K562 (cell line): ENCODE measurements around the gene CBX1. TPM values are rescaled to one million over a fixed set of nuclear protein-coding genes. Genes with fewer than 3 reads are reported as not detected.

Source experiments
- ATAC-seq: fragments of 200-7000 bp; cut with Tn5 transposase; 3 replicates; pipeline ENCODE4 v1.9.1; 2020; ENCODE audit warnings: moderate library complexity
- BruUV-seq: library from RNA; stranded (reverse); fragments of 400-500 nt; replicated peaks from 2 replicates; lab custom pipeline; 2021; lab: Mats Ljungman, UMichigan
- CTCF ChIA-PET: fragments of 300-600 bp; formaldehyde crosslinking; extraction: SDS; loops from one replicate; lab custom pipeline; 2021; ENCODE audit warnings: low intra/inter-chr PET ratio; lab: Yijun Ruan, JAX
- POLR2A ChIA-PET: fragments of 300-600, 350-650 bp; sonication (Branson Sonifier 250); formaldehyde crosslinking; extraction: SDS; loops from one replicate; lab custom pipeline; 2021; ENCODE audit warnings: antibody characterized with exemption, inconsistent platforms; lab: Yijun Ruan, JAX
- DNase-seq, 4 experiments: peaks; one replicate each; pipeline versions ENCODE4 v3.0.0 to v3.0.0-alpha.2; 2011 to 2018; ENCODE audit warnings: low spot score in 3 of 4, mixed read lengths in 3 of 4; ENCODE audit errors: extremely low read depth in 1 of 4
- FAIRE-seq: peaks from 2 replicates; lab custom pipeline; 2011; peaks lifted over from hg19 to GRCh38; lab: Jason Lieb, UNC
- H2AFZ ChIP-seq: 2 replicates; pipeline ENCODE4 v1.6.0; 2011; ENCODE audit warnings: low read depth, low read length, control low read depth, inconsistent platforms
- H3K27ac ChIP-seq: fragments of 200-600 bp; 3 replicates; pipeline ENCODE4 v1.8.0; 2011; ENCODE audit warnings: low read depth, mild to moderate bottlenecking, control low read depth, inconsistent platforms, low read length, moderate library complexity, mixed read lengths; ENCODE audit errors: extremely low read depth
- H3K27me3 ChIP-seq, 2 experiments: fragments of 300-600 bp in 1 of 2; 2 replicates in 1 of 2; 3 replicates in 1 of 2; pipeline versions ENCODE4 v1.6.0 to v1.8.0; 2011; ENCODE audit warnings: inconsistent platforms in 2 of 2, low read length in 2 of 2, mild to moderate bottlenecking in 1 of 2, mixed read lengths in 1 of 2, moderate library complexity in 1 of 2; ENCODE audit not compliant: control insufficient read depth in 2 of 2, insufficient read depth in 2 of 2
- H3K36me3 ChIP-seq: fragments of 300-600 bp; 3 replicates; pipeline ENCODE4 v1.8.0; 2011; ENCODE audit warnings: mild to moderate bottlenecking, low read length, inconsistent platforms; ENCODE audit not compliant: control insufficient read depth, insufficient read depth
- H3K4me1 ChIP-seq, 2 experiments: fragments of 200-600 bp in 1 of 2; replicated peaks in 1 of 2; 2 replicates in 1 of 2; 3 replicates in 1 of 2; pipeline versions ENCODE4 v1.5.1 to v1.8.0; 2011; ENCODE audit warnings: inconsistent platforms in 2 of 2, low read length in 2 of 2, mild to moderate bottlenecking in 1 of 2, mixed read lengths in 1 of 2, moderate library complexity in 1 of 2; ENCODE audit not compliant: control insufficient read depth in 2 of 2, insufficient read depth in 2 of 2
- H3K4me2 ChIP-seq: 2 replicates; pipeline ENCODE4 v1.6.1; 2011; ENCODE audit warnings: low read length, control low read depth, inconsistent platforms, mixed read lengths; ENCODE audit not compliant: insufficient read depth
- H3K4me3 ChIP-seq: fragments of 200-600 bp; sonication (generic), shearing (Covaris generic); 2 replicates; pipeline ENCODE4 v1.5.1; 2016; ENCODE audit warnings: control low read depth, inconsistent platforms
- H3K79me2 ChIP-seq: fragments of 200-600 bp; 3 replicates; pipeline ENCODE4 v1.8.0; 2011; ENCODE audit warnings: low read length, inconsistent platforms; ENCODE audit not compliant: control insufficient read depth, insufficient read depth
- H3K9ac ChIP-seq, 2 experiments: 2 replicates each; pipeline versions ENCODE4 v1.6.0 to v1.6.1; 2011; ENCODE audit warnings: low read depth in 2 of 2, low read length in 2 of 2, control low read depth in 1 of 2, inconsistent platforms in 1 of 2, mild to moderate bottlenecking in 1 of 2, mixed read lengths in 1 of 2; ENCODE audit not compliant: insufficient read depth in 1 of 2
- H3K9me1 ChIP-seq: one replicate; pipeline ENCODE4 v1.6.0; 2011; ENCODE audit warnings: inconsistent platforms, mild to moderate bottlenecking, low read length, moderate library complexity; ENCODE audit not compliant: control insufficient read depth, insufficient read depth
- H3K9me3 ChIP-seq: replicated peaks from 2 replicates; pipeline ENCODE4 v1.5.1; 2011; ENCODE audit warnings: low read depth, low read length, inconsistent platforms; ENCODE audit not compliant: control insufficient read depth, insufficient read depth
- H4K20me1 ChIP-seq: replicated peaks from 2 replicates; pipeline ENCODE4 v1.6.1; 2011; ENCODE audit warnings: low read length, inconsistent platforms, mixed read lengths; ENCODE audit not compliant: control insufficient read depth, insufficient read depth
- CAMTA2 ChIP-seq: fragments of 250-450 bp; sonication (Bioruptor Pico); conservative IDR thresholded peaks from 2 replicates; pipeline ENCODE4 v1.5.1; 2022
- DDX20 ChIP-seq: fragments of 450-650 bp; IDR thresholded peaks from 2 replicates; pipeline ENCODE4 v1.6.1; 2016; ENCODE audit warnings: missing genetic modification characterization, low read depth, mild to moderate bottlenecking, missing compliant biosample characterization, moderate library complexity
- KLF13 ChIP-seq: fragments of 450-650 bp; IDR thresholded peaks from 2 replicates; pipeline ENCODE4 v1.6.1; 2016; ENCODE audit warnings: missing genetic modification characterization, low read depth, mild to moderate bottlenecking, missing compliant biosample characterization, moderate library complexity, borderline replicate concordance
- MEF2D ChIP-seq: conservative IDR thresholded peaks from 2 replicates; pipeline ENCODE4 v1.6.1; 2016; ENCODE audit warnings: low read depth, missing genetic modification characterization, missing compliant biosample characterization
- NCOA2 ChIP-seq, 2 experiments: fragments of 450-650 bp; IDR thresholded peaks; 2 replicates each; pipeline ENCODE4 v1.6.1; 2018; ENCODE audit warnings: mild to moderate bottlenecking in 2 of 2, moderate library complexity in 1 of 2; ENCODE audit not compliant: partially characterized antibody in 2 of 2
- RBM39 ChIP-seq: fragments of 200-400 bp; formaldehyde crosslinking; optimal IDR thresholded peaks from 2 replicates; pipeline ENCODE3; 2018; ENCODE audit warnings: low read depth, low read length
- SOX6 ChIP-seq: fragments of 450-650 bp; IDR thresholded peaks from 2 replicates; pipeline ENCODE4 v1.6.1; 2014; ENCODE audit warnings: mild to moderate bottlenecking
- SRSF1 ChIP-seq: fragments of 200-400 bp; formaldehyde crosslinking; IDR thresholded peaks from 2 replicates; pipeline ENCODE4 v1.6.1; 2017; ENCODE audit warnings: mild to moderate bottlenecking, low read depth, low read length, moderate library complexity
- STAG1 ChIP-seq: sonication (generic); formaldehyde crosslinking; IDR thresholded peaks from 2 replicates; pipeline ENCODE4 v1.5.0; 2020; ENCODE audit warnings: missing genetic modification reagents, borderline replicate concordance
- STAT5B ChIP-seq: fragments of 250-450 bp; sonication (Bioruptor Pico); IDR thresholded peaks from 2 replicates; pipeline ENCODE4 v1.8.0; 2021; ENCODE audit warnings: mild to moderate bottlenecking, inconsistent platforms
- ZNF133 ChIP-seq: fragments of 250-450 bp; sonication (Bioruptor Pico); IDR thresholded peaks from 2 replicates; pipeline ENCODE4 v1.4.0; 2020; ENCODE audit warnings: mild to moderate bottlenecking
- ZSCAN29 ChIP-seq: fragments of 450-650 bp; IDR thresholded peaks from 2 replicates; pipeline ENCODE4 v1.6.1; 2017
- WGBS: fragments of 100-300 bp; shearing (Covaris generic); methylation state at CpG from one replicate; pipeline ENCODE4 v1.1.6; 2016; ENCODE audit warnings: low coverage, mixed read lengths; ENCODE audit not compliant: insufficient coverage; ENCODE audit errors: missing lambda C conversion rate; 5-methylcytosine and 5-hydroxymethylcytosine counted together
- in situ Hi-C: fragments of 300-500 bp; cut with MboI; formaldehyde crosslinking; loops from 4 replicates; pipeline ENCODE4 v1.15.0; 2018; ENCODE audit warnings: inconsistent platforms, mixed read lengths
- intact Hi-C: fragments of 100-400 bp; cut with micrococcal nuclease; formaldehyde crosslinking; loops from 2 replicates; pipeline ENCODE4 v1.14.2; 2022
- polyA plus RNA-seq, 8 experiments: library from polyadenylated mRNA; depleted of rRNA in 4 of 8; stranded (reverse) in 5 of 8; unstranded in 3 of 8; fragments of >200 nt; fragmentation: Nextera tagmentation in 2 of 8; fragmentation: Illumina TruSeq in 1 of 8; extraction: Ambion mirVana in 2 of 8; extraction: Trizol in 1 of 8; gene quantifications; 2 replicates each; pipeline versions ENCODE4 v1.2.1 to v1.2.3, GENCODE V29; 2011 to 2014; ENCODE audit warnings: inconsistent platforms in 1 of 8, missing spikeins in 1 of 8
- total RNA-seq, 7 experiments: library from RNA; depleted of rRNA in 6 of 7; stranded (reverse); fragments of >200 nt in 6 of 7; fragmentation: Illumina TruSeq in 2 of 7; extraction: Trizol in 2 of 7; gene quantifications; 2 replicates each; pipeline versions ENCODE4 v1.2.1 to v1.2.3, GENCODE V29; 2011 to 2021; ENCODE audit warnings: low replicate concordance in 1 of 7
- TF ChIP-seq, protein P1 (sequence below): fragments of 450-650 bp; IDR thresholded peaks from 2 replicates; pipeline ENCODE4 v1.7.1; 2018; ENCODE audit warnings: mild to moderate bottlenecking, low read depth; ENCODE audit not compliant: partially characterized antibody
- TF ChIP-seq, protein P2 (sequence below): sonication (generic); formaldehyde crosslinking; IDR thresholded peaks from 2 replicates; pipeline ENCODE4 v1.8.1; 2023; ENCODE audit warnings: mild to moderate bottlenecking, missing genetic modification reagents

CBX1 gene
- total and polyA plus RNA-seq, 9 of the 15 experiments (the other 6 are each of a cell fraction or from before 2014, with no cell fraction given): 10.6 to 95.7 (median 52.7) TPM

DNA sequence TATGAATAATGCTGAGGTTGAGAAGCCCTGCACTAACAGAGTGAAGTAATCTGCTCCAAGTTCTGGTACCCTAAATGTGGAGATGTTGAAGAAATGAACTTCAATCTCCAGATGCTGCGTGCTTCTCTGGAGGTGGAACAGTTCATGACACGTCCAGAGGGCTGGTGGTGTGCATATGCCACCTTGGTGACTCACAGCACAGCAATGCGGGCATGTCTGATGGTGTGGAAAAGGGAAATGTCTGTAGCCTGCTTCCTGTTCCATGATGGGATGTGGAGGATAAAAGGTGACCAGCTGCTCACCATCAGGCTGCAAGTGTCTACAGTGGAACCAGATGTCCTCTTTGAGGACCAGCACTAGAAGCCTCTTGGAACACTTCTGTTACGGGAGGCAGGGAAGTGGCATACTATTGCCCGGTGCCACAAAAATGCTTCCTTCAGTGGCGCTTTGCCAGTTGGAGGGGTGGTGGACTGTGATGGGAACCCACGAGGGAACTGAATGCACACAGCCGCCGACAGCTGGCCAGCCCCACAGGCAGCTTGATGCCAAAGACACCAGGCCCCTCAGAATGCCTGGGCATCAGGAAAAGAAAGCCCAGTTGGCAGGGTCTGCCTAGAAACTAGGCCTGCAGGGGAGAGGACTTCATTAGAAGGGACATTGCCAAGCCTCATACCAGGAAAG lies 26.2 kb upstream of the CBX1 start (continued):
- TF ChIP-seq STAG1 (no peak), CAMTA2 (no peak)

DNA sequence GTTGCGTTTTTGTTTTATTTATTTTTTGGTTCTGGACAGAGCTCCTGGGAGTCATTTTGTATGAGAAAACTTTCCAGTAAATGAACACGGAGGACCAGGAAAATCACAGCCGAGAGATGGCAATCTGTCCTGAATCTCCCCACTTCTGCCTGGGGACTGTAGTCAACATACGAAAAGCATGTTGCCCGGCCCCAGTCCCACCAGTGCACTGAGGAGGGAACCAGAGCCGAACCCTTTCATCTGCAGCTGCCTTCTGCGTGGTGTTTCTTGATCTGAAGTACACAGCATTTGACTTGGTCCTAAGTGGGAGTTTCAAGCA lies 25.2 kb upstream of the CBX1 start:
- no TSS peak for BruUV-seq
- H3K4me1 ChIP-seq: no peaks in the 10 kb centered on the region

More for the DNA sequence above, 25.2 kb upstream of the CBX1 start:
- TF ChIP-seq ZSCAN29 (no peak), STAT5B (no peak), DDX20 (no peak), SRSF1 (no peak), RBM39 (no peak), SOX6 (no peak), MEF2D (tag) (no peak), NCOA2 (IDR thresholded peaks at IDR 0.05; ENCODE audit: partially characterized antibody in 2 of 2) (no peak), KLF13 (tag) (no peak), ZNF133 (CRISPR knock-in tag) (no peak)
- TF ChIP-seq, protein P1, sequence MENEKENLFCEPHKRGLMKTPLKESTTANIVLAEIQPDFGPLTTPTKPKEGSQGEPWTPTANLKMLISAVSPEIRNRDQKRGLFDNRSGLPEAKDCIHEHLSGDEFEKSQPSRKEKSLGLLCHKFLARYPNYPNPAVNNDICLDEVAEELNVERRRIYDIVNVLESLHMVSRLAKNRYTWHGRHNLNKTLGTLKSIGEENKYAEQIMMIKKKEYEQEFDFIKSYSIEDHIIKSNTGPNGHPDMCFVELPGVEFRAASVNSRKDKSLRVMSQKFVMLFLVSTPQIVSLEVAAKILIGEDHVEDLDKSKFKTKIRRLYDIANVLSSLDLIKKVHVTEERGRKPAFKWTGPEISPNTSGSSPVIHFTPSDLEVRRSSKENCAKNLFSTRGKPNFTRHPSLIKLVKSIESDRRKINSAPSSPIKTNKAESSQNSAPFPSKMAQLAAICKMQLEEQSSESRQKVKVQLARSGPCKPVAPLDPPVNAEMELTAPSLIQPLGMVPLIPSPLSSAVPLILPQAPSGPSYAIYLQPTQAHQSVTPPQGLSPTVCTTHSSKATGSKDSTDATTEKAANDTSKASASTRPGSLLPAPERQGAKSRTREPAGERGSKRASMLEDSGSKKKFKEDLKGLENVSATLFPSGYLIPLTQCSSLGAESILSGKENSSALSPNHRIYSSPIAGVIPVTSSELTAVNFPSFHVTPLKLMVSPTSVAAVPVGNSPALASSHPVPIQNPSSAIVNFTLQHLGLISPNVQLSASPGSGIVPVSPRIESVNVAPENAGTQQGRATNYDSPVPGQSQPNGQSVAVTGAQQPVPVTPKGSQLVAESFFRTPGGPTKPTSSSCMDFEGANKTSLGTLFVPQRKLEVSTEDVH: no peak
- TF ChIP-seq, protein P2, sequence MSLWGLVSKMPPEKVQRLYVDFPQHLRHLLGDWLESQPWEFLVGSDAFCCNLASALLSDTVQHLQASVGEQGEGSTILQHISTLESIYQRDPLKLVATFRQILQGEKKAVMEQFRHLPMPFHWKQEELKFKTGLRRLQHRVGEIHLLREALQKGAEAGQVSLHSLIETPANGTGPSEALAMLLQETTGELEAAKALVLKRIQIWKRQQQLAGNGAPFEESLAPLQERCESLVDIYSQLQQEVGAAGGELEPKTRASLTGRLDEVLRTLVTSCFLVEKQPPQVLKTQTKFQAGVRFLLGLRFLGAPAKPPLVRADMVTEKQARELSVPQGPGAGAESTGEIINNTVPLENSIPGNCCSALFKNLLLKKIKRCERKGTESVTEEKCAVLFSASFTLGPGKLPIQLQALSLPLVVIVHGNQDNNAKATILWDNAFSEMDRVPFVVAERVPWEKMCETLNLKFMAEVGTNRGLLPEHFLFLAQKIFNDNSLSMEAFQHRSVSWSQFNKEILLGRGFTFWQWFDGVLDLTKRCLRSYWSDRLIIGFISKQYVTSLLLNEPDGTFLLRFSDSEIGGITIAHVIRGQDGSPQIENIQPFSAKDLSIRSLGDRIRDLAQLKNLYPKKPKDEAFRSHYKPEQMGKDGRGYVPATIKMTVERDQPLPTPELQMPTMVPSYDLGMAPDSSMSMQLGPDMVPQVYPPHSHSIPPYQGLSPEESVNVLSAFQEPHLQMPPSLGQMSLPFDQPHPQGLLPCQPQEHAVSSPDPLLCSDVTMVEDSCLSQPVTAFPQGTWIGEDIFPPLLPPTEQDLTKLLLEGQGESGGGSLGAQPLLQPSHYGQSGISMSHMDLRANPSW (CRISPR knock-in tag): no peak
- Histone ChIP-seq H3K4me2 (no peak overlapping the region), H3K27ac (no peak overlapping the region), H3K79me2 (no peaks in the 10 kb centered on the region), H3K9me1 (peaks cover 3% of the 10 kb centered on the region), H4K20me1 (no peaks in the 10 kb centered on the region), H3K9ac (no peak overlapping the region), H3K27me3 (no peaks in the 10 kb centered on the region), H3K9me3 (no peaks in the 10 kb centered on the region), H3K36me3 (peaks cover 22% of the 10 kb centered on the region; the same call in 2 of the 3 replicates), H2AFZ (no peak overlapping the region), H3K4me3 (no peak overlapping the region)
- CTCF ChIA-PET: no interaction called here
- DNase-seq (no peak), FAIRE-seq (no peak), ATAC-seq (no peak)
- WGBS: 66% methylated on average over 7 of the region's 7 CpGs
- in situ Hi-C loops (no loop called here), intact Hi-C loops (no loop called here)
- POLR2A ChIA-PET: no interaction called here
